BE2C (cell line): ENCODE results near the gene IGSF21.

Experiments
- DNase-seq: peaks from one replicate; pipeline ENCODE4 v3.0.0-alpha.2; 2020
- H3K27me3 ChIP-seq: fragments of 250-450 bp; sonication (Bioruptor Pico); 2 replicates; pipeline ENCODE4 v1.5.1; 2020; ENCODE audit warnings: mild to moderate bottlenecking
- H3K36me3 ChIP-seq: fragments of 250-450 bp; sonication (Bioruptor Pico); 2 replicates; pipeline ENCODE4 v1.5.1; 2020; ENCODE audit warnings: mild to moderate bottlenecking
- H3K4me1 ChIP-seq: fragments of 250-450 bp; sonication (Bioruptor Pico); 2 replicates; pipeline ENCODE4 v1.5.1; 2020
- H3K4me3 ChIP-seq: 2 replicates; pipeline ENCODE4 v1.5.1; 2011; ENCODE audit warnings: low read depth, low read length
- H3K9me3 ChIP-seq: fragments of 250-450 bp; sonication (Bioruptor Pico); 2 replicates; pipeline ENCODE4 v1.5.1; 2020
- TF ChIP-seq, protein P1 (sequence below): IDR thresholded peaks from 2 replicates; pipeline ENCODE4 v1.5.1; 2012; ENCODE audit warnings: mild to moderate bottlenecking, low read depth, low read length

Gene IGSF21

DNA sequence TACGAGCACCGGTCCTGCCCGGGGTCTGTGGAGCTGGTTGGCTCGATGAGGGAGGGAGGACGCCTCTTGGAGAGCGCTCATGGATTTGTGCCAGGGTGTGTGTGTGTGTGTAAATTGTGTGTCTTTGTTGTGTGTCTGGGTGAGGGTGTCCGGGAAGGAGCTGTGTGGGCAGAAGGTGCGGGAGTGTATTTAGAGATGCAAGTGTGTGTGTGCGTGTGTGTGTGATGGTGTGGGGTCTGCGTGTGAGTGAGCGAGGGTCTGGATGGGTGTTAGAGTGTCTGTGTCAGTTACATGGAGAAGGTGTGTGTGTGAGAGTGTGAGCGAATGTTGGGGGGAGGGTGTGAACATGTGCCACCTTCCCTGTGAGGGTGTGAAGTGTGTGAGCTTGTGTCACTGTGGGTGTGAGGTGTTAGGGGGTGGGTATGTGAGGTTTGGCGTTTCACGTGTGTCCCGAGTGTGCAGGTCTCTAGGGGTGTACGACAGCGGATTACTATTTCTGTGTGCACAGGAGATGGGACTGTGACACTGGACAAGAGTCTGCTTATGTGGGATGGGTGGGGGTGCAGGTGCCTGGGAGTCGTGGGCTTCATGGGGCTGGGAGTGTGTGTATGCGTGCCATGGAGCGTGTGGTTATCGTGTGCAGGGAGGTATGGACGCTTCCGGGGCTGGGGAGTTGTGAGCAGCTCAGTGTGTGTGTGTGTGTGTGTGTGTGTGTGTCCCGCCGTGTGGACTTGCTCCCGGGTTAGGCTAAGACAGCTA lies 880 bp downstream of the IGSF21 start:
- no peaks in the 10 kb centered on the region for H3K36me3 ChIP-seq
- TF ChIP-seq, protein P1, sequence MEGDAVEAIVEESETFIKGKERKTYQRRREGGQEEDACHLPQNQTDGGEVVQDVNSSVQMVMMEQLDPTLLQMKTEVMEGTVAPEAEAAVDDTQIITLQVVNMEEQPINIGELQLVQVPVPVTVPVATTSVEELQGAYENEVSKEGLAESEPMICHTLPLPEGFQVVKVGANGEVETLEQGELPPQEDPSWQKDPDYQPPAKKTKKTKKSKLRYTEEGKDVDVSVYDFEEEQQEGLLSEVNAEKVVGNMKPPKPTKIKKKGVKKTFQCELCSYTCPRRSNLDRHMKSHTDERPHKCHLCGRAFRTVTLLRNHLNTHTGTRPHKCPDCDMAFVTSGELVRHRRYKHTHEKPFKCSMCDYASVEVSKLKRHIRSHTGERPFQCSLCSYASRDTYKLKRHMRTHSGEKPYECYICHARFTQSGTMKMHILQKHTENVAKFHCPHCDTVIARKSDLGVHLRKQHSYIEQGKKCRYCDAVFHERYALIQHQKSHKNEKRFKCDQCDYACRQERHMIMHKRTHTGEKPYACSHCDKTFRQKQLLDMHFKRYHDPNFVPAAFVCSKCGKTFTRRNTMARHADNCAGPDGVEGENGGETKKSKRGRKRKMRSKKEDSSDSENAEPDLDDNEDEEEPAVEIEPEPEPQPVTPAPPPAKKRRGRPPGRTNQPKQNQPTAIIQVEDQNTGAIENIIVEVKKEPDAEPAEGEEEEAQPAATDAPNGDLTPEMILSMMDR: no peak
- H3K4me1 ChIP-seq: no peaks in the 10 kb centered on the region
- H3K27me3 ChIP-seq: peaks cover 46% of the 10 kb centered on the region
- DNase-seq: no peak
- H3K4me3 ChIP-seq: no peak overlapping the region
- H3K9me3 ChIP-seq: no peaks in the 10 kb centered on the region

DNA sequence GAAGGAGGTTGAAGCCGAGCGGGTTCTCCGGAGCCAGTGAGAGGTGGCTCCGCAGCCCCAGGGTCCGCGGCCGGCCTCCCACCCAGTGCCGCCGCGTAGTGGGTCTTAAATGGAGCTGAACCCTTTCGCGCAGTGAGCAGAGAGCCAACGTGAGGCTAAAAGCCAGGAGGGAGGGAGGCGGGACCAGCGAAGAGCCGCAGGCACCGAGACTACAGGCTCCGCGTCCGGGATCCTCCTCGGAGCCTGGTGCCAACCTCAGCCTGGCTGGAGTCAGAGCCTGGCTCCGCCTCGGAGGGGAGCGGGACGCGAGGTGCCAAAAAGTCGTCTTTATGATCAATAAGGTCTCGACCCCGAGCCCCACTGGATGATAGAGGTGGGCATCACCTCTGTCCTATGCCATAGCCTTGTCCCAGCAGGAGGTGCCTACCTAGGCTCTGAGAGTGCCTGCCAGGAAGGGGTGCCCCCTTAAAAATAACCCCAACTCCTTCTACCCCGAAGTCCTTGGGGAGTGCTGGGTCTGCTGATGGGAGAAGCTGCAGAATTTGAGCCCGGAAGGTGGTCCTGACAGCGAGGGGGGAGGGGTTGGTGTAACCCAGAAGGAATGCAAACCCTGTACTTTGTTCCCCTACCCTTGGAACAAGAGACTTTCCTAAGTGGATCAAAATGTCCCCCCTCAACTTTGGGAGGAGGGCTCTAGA lies 1.6 kb downstream of the IGSF21 start:
- H3K4me3 ChIP-seq: no peak overlapping the region
- TF ChIP-seq, protein P1: no peak
- peaks cover 46% of the 10 kb centered on the region for H3K27me3 ChIP-seq
- no peaks in the 10 kb centered on the region for H3K36me3 ChIP-seq
- no peaks in the 10 kb centered on the region for H3K4me1 ChIP-seq
- no peak for DNase-seq
- H3K9me3 ChIP-seq: no peaks in the 10 kb centered on the region

DNA sequence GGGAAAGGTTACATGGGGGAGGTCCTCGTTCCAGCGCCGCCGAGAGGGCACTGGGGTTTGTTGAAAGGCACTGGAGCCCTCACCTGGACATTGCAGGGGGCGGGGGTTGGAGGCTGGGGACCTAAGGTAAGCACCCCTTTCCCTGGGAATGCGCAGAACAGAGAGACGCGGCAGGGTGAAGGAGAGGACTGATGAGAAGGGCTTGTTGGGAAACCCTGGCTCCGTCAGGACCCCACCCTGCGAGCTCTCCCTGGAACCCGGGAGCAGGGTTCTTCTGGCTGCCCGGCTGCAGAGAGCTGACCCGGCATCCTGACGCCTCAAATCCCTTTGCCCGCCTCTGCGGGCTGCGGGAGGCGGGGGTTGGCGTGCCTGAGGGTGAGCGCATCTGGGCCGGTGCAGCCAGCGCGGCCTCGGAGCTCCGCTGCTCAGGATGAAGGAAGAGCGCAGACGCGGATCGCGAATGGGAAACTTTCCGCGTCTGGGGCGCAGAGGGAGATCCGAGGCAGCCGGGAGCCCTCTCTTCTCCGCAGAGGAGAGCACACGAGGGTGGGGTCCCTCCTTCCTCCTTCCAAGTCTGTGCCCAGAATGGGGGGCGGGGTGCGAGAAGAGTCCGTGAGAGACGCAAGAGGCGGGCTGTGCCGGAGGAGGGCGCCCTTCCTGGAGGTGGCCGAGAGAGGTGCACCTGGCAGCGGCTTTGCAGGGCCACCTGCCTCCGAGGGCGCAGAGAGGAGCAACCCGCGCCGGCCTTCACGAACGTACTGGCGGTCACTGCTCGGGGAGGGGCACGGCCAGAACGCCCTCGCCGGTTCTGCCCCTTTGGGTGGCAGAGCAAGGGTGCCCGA lies 2.4 kb downstream of the IGSF21 start:
- DNase-seq: no peak
- no peaks in the 10 kb centered on the region for H3K4me1 ChIP-seq
- TF ChIP-seq, protein P1: peak; percentile 37
- peaks cover 46% of the 10 kb centered on the region for H3K27me3 ChIP-seq
- no peaks in the 10 kb centered on the region for H3K9me3 ChIP-seq
- no peak overlapping the region for H3K4me3 ChIP-seq
- H3K36me3 ChIP-seq: no peaks in the 10 kb centered on the region

DNA sequence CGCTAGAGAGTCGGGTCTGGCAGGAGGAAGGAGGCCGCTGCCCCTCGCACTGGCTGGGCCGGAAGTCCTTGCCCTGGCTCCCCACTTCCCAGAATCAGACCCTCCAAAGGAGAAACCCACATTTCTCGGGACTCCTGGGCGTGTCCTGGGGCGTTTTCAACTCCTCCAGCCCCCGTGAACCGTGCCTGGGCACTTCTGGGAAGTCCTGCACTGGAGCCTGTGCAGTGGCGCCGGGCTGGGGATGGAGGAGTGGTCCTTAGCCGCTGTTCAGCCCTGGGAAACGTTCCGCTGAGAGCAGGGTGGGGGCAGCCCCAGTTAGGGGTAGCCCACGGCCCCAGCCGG lies 3.0 kb downstream of the IGSF21 start:
- Histone ChIP-seq H3K27me3 (peaks cover 46% of the 10 kb centered on the region), H3K9me3 (no peaks in the 10 kb centered on the region), H3K4me3 (no peak overlapping the region), H3K36me3 (no peaks in the 10 kb centered on the region), H3K4me1 (no peaks in the 10 kb centered on the region)
- DNase-seq: no peak
- TF ChIP-seq, protein P1: no peak

DNA sequence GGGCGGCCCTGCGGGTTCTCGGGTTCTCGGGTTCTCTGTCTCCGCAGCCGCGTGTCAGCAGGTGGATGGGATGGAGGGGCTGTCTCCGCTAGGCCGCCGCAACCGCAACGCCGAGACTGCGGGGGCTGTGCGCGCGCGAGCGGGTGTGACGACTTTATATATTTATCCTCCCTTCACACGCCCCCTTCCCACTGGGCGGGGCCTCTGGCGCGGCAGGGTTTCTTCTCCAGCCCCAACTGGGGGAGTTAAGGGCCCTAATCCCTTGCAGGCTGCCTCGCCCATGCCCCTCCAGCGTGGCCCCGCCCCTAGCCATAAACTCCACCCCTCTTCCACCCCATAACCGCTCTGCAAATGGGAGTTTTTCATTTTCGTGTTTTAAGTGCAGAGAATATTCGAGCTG lies 3.4 kb downstream of the IGSF21 start:
- no peaks in the 10 kb centered on the region for H3K4me1 ChIP-seq
- no peaks in the 10 kb centered on the region for H3K9me3 ChIP-seq
- H3K27me3 ChIP-seq: peaks cover 46% of the 10 kb centered on the region
- TF ChIP-seq, protein P1: no peak
- DNase-seq: no peak
- H3K4me3 ChIP-seq: no peak overlapping the region
- H3K36me3 ChIP-seq: no peaks in the 10 kb centered on the region
